HG03139 (cell line): Measurements from ENCODE around the gene OTOGL.
"Not testable (repeated sequence)": the region's sequence is repeated elsewhere in the genome, so short reads cannot be mapped to it uniquely, and the experiment has no call there.

Experiments
- ATAC-seq: cut with Tn5 transposase; IDR thresholded peaks from one replicate; pipeline ENCODE4 v1.9.1; 2021; ENCODE audit not compliant: unreplicated experiment

OTOGL gene

GRCh38 chr12:80099259-80099658, at the start of gene OTOGL:
TSS of gene OTOGL (plus strand) at chr12:80099537. CDS start at chr12:80209432, 109,895 bp downstream.
- ATAC-seq, result no peak

DNA sequence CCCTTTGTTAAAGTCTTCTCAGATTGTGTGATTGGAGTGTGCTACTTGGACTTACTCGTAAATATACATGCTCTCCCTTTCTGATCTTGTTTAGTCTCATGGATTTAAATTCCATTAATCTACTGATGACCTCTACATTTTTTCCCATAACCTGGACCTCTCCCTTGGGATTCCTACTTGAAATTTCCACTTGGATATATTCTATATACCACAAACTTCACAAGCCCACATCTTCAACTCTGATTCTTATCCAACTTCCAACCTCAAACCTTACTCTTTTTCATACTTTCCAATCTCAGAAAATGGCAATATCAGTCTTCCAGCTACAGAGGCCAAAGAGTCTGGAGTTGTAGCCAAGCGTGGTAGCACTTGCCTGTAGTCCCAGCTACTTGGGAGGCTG, 49.1 kb upstream of the OTOGL start:
- ATAC-seq, result no peak

GRCh38 chr12:80053051-80053790, 46.1 kb upstream of the OTOGL start:
- no peak for ATAC-seq

- no peak for ATAC-seq
These were observed 43.1 kb upstream of the OTOGL start for GRCh38 chr12:80056232-80056631.

GRCh38 chr12:80056845-80057244, 42.5 kb upstream of the OTOGL start:
- no peak for ATAC-seq

DNA sequence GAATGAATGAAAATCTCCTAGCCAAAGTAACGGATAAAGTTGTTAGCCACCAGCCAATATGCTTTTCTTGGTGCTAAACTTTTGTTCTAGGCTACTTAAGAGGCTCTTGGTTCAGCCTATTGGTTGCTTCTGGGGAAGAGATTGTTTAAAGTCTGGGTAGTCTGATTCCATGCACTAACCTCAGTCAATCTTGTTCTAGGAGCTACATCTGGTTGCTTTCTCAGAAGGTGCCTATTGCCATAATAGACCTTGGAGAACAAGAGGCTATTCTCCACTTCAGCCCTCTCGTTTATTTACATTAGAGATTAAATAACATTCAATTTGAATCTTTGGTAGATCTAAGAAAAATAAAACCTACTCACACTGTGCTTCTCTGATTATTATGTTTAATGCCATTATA, 40.8 kb upstream of the OTOGL start:
- no peak for ATAC-seq

DNA sequence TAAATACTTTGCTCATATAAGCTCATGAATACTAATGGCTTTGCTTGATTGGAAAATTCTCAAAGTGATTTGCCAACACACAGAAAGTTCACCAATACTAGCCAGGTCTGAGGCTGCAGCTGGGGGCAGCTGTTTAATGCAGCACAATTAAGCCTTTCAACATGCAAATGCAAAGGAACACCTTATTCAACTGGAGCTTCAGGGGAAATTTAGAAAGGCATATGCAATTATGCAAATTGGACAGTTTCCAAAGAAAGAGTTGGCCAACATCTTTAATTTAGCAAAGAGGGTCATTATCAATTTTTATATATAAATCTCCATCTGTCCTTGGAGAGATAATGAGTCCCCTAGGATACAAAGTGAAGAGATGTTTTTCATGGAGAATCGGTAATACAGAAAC, 40.2 kb upstream of the OTOGL start:
- no peak for ATAC-seq

- no peak for ATAC-seq
These were observed 39.5 kb upstream of the OTOGL start for GRCh38 chr12:80059875-80060274.

- ATAC-seq, result no peak
These were observed 35.1 kb upstream of the OTOGL start for GRCh38 chr12:80064269-80064668.

GRCh38 chr12:80064951-80065350, 34.4 kb upstream of the OTOGL start:
- no peak for ATAC-seq

GRCh38 chr12:80068173-80068572, 31.2 kb upstream of the OTOGL start:
- ATAC-seq, result no peak

DNA sequence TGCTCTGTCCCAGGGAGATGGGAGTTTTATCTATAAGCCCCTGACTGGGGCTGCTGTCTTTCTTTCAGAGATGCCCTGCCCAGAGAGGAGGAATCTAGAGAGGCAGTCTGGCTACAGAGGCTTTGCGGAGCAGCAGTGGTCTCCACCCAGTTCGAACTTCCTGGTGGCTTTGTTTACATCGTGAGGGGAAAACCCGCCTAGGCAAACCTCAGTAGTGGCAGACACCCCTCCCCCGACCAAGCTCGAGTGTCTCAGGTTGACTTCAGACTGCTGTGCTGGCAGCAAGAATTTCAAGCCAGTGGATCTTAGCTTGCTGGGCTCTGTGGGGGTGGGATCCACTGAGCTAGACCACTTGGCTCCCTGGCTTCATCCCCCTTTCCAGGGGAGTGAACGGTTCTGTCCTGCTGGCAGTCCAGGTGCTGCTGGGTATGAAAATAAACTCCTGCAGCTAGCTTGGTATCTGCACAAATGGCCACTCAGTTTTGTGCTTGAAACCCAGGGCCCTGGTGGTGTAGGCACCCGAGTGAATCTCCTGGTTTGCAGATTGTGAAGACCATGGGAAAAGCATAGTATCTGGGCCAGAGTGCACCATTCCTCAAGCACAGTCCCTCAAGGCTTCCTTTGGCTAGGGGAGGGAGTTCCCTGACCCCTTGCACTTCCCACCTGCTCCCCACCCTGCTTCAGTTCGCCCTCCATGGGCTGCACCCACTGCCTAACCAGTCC, 15.3 kb upstream of the OTOGL start:
- ATAC-seq, result not testable (repeated sequence)

GRCh38 chr12:80086025-80086424, 13.3 kb upstream of the OTOGL start:
- ATAC-seq, result no peak

- no peak for ATAC-seq
These were observed 11.7 kb upstream of the OTOGL start for GRCh38 chr12:80087486-80088213.

- ATAC-seq, result no peak
These were observed 1.3 kb downstream of the OTOGL start for GRCh38 chr12:80100591-80100990.

- no peak for ATAC-seq
These were observed 1.8 kb downstream of the OTOGL start for GRCh38 chr12:80101126-80101525.

DNA sequence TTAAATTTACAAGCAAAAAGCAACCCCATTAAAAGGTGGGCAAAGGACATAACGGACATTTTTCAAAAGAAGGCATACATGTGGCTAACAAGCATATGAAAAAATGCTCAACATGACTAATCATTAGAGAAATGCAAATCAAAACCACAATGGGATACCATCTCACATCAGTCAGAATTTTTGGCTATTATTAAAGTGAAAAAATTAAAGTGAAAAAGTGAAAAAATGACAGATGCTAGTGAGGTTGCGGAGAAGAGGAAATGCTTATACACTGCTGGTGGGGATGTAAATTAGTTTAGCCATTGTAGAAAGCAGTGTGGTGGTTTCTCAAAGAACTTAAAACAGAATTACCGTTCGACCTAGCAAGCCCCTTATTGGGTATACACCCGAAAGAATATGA, 7.9 kb downstream of the OTOGL start:
- ATAC-seq, result no peak

- ATAC-seq, result no peak
These were observed 17.4 kb downstream of the OTOGL start for GRCh38 chr12:80116735-80117134.

- no peak for ATAC-seq
These were observed 19.4 kb downstream of the OTOGL start for GRCh38 chr12:80118565-80119324.

DNA sequence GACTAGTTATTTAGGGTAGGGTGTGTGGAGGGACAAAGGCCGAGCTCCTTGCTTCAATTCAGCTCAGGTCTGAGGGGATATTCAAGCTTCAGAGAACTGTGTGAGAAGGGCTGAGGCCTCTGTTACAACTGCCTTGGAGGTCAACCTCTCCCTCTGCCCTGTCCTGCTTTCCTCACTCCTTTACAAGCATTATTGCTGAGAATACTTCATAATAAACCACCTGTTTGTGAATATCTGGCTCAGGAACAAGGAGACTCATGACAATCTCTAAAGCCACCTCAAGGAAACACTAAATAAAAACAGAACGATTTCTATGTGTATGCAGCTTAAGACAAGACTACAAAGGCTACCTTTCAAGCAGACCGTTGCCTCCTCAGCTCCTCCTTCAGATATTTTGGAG, 21.7 kb downstream of the OTOGL start:
- no peak for ATAC-seq

DNA sequence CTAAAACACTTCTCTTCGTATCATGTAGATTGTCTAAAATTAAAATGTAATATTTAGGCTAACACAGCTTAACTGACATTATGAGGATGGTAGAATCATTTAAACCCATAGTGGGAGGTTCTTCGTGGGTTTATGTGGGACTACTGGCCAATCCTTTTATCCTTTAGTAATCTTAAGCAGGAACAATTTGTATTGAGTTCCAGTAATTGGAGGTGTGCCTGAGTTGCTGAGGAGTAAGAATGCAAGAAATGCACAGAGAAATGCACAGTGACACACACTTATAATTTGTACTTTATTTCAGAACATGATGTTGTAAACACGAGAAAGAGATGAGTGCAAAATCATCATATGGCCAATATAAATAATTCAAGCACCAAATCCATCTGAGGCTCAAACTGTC, 22.3 kb downstream of the OTOGL start:
- no peak for ATAC-seq
